Activated gamma-delta T cell treated with anti-CD3 and anti-CD28 coated beads, Interleukin-2, amount 50 U/mL, for 16 hours (primary cell): ENCODE results near the gene BCDIN3D.

Experiments used
- DNase-seq: peaks from one replicate; pipeline ENCODE4 v3.0.0-alpha.2; 2020; ENCODE audit warnings: low read depth

BCDIN3D gene

DNA sequence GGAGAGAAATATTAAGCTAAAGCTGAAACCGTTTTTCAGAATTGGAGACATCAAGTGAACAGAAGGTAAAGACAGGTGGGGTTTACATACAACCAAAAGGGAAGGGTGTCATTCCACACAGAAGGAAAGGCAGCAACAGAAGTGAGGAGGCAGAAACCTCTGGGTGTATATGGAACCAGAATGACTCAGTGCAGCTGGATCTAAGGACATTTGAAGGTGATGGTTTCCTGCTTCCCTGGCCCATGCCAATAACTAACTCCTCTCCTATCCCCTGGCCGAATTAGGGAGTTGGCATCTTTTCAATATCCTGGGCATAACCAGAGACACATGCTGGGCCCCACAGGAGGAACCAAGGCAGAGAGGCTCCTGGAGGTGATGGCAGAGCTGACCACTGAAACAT is 23.1 kb downstream of the BCDIN3D start:
- DNase-seq = no peak

DNA sequence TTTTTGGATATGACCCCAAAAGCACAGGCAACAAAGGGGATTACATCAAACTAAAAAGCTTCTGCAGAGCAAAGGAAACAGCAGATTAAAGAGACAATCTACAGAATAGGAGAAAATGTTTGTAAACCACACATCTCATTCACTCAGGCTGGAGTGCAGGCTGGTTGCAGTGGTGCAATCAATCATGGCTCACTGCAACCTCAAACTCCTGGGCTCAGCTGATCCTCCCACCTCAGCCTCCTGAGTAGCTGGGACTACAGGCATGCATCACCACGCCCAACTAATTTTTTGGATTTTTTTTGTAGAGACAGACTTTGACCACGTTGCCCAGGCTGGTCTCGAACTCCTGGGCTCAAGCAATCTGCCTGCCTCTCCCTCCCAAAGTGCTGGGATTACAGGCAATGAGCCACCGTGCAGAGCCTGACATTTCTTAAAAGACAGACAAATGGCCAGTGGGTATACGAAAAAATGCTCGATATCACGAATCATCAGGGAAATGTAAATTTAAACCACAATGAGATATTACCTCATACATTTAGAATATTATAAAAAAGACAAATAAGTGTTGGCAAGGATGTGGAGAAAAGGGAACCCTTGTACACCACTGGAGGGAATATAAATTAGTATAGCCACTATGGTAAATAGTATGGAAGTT is 24.5 kb downstream of the BCDIN3D start:
- no peak for DNase-seq

DNA sequence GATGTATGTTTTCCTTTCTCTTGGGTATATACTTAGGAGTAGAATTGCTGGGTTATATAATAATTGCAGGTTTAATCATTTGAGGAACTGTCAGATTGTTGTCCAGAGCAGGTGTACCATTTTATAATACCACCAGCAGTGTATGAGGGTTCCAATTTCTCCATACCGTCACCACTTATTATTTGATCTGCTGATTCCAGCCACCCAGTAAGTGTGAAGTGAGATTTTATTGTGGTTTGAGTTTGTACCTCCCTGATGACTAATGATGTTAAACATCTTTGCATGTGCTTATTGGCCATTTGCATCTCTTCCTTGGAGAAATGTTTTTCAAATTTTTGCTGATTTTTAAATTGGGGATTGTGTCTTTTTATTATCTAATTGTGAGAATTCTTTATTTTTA is 29.8 kb downstream of the BCDIN3D start:
- DNase-seq = no peak

DNA sequence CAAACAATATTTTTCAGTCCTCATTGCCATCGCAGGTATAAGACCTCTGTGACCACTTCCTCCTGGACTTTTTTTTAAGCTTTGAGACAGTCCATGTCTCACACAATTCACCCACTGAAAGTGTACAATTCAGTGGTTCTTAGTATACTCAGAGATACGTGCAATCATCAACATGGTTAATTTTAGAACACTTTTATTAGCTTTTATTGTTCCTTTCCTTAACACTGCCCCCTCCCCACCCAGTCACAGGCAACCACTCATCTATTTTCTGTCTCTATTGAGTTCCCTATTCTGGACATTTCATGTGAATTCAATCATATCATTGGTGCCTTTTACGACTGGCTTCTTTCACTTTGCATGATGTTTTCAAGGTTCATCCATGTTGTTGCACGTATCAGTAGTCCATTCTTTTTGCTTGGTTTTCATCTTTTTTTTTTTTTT is 30.9 kb downstream of the BCDIN3D start:
- no peak for DNase-seq

DNA sequence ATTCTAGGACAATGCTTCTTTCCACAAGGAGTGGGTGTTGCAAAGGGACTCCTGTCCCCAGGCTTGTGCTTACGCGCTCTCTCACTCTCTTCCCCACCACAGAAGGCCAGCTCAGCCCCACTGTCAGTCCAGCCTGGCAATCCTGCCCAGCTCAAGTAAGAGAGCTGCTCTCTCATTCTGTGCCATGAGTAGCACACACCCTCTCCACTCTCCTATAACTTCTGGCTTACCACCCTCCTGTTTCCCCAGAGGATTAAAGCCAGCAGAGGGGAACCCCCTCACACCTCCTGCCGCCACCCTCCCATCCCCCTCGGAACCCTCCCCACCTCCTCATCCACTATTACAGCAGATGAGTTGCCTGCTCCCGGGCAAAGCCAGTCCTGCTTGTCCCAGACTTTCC is 31.8 kb downstream of the BCDIN3D start:
- DNase-seq = no peak

DNA sequence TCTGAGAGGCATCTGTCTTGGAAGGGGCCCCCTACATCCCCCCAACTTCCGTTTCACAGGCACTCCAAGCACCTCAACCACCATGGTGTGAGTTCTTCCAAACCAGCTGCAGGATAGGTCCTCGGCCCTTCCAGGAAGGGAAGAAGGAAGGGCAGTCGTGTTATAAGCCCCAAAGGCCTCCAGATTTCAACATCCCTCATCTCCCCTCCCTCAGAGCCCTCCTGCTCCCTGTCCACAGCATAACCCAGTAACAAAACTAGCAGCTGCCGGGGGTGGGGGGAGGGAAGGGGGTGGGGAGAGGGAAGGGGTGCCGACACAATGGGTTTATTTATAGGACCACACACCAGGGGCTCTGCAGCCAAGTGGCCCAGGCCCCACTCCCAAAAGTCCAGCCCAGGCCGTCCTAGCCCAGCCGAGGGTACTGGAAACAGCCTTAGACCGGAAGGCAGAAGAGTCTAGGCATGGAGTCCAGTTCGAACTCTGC is 33.0 kb downstream of the BCDIN3D start:
- DNase-seq = no peak

DNA sequence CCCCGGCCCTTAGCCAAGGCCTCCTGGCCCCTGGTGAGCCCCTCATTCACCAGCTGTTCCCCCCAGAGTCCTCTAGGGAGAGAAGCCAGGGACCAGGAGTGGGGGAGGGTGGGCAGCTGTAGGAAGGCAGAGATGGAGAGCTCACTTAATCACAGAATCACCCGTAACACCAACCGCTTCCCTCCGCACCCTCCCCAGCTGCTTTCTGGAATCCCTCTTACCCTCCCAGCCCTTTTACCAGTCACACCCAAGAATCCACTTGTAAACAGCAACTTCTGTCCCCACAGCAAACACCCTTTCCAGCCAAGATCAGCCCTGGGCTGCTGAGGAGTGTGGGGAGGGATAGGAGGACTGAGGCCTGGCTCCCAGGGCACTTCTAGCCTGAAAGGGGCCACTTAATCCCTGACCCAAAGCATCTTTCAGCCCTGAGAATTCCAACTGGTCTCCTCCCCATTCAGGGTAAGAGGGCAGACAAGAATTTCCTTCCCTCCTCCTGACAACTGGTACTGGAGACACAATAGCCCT is 33.5 kb downstream of the BCDIN3D start:
- DNase-seq = no peak

DNA sequence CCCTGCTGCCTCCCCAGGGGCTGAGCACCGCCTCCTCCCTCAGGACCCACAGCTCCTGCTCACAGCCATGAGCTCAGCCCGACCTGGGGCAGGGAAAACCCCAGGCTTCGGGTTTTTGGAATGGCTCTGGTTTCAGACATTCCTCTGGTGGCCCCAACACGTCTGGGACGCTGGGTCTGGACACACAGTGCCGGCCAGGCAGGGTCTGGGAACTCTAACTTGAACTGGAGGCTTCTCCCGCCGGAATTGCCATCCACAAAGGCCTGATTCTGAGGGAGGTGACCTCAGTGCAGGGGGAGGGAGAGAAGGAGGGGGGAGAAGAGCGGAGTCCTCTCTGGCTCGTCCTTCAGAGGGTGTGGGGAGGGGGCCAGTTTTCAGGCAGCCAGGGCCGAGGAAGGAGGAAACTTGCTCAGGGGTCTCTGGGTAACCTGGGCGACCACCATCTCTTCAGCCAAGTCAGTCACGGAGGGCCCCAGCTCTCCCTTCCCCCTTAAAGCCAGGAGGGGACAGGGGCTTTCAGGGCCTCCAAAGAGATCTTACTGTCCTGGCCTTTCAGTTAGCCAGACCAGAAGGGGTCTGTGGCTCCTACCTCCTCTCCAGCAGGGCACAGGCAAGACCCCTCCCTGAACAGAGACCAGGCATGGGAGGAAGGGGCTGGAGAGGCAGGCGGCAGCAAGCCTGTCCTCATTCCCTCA is 34.1 kb downstream of the BCDIN3D start:
- DNase-seq = no peak

DNA sequence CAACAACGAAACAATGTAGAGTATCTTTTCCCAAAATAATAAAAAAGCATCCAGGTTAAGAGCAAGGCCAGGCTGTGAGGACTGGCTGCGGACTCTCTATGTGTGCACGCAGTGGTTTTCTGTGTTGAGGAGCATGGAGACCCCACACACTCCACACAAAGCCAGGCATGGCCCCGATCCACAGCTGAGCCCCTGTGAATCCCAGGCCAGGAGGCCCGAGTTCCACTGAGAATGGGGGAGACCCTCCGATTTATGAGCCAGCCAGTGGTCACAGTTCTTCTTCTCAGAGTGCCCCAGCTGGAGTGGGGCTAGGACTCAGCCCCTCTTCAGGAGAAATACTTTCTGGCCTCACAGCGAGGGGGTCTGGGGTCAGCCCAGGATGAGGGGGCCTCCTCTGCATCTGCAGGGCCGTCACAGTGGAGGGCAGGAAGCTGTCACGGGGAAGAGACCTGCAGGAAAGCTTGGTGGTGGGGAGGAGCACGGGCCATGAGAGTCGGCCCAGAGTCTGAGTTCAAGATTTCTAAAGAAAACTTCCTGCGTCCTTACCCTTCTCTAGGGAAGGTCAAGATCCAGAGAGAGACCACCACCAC is 34.8 kb downstream of the BCDIN3D start:
- DNase-seq = no peak

DNA sequence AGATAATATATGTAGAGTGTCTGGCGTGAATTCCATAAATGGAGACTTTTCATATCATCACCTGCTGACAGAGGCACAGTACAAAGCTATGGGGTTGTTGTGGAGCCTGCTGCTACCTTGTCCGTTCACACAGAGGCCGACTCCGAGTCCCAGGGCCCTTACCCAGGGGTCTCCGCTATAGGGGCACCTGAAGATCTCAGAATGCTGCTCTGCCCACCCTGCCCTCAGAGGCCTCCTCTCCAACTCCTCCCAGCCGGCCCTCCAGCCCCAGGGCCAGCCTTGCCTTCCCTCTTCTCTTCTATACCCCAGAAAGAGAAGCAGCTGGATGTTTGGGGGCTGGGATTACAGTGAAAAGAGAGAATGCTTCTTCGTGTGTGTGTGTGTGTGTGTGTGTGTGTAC is 36.0 kb downstream of the BCDIN3D start:
- DNase-seq = no peak

DNA sequence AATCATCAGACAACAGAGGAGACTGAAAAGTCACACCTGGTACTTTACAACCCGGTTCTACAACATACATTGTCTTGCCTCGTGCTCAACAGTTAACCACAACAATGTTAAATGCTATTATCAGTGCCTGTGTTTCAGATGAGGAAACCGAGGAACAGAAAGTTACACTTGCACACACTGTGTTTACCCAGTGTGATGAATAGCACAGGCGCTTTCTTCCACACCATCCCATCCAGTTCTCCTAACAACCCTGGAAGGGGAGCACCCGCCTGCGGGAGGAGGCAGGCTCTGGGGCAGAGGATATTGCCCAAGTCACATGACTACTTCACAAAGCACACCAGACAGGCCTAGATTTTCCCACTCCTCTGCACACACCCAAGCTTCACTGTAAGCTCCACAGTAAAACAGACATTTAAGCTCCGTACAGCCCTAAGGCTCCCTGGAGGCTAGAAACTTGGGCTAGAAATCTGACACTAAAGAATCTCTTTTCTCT is 36.5 kb downstream of the BCDIN3D start:
- no peak for DNase-seq

DNA sequence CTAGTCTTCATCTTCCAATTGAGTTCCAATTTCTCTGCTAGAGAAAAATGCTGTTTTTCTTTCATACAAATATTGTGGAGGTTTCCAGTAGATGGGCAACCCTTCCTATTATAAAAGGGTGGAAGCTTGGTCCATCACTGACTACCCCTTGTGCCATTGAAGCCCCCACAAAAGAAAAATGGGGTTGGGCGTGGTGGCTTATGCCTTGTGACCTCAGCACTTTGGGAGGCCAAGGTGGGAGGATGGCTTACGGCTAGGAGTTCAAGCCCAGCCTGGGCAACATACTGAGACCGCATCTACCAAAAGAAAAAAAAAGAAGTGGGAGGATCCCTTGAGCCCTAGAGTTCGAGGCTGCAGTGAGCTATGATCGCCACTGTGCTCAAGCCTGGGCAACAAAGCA is 37.5 kb downstream of the BCDIN3D start:
- DNase-seq = no peak

DNA sequence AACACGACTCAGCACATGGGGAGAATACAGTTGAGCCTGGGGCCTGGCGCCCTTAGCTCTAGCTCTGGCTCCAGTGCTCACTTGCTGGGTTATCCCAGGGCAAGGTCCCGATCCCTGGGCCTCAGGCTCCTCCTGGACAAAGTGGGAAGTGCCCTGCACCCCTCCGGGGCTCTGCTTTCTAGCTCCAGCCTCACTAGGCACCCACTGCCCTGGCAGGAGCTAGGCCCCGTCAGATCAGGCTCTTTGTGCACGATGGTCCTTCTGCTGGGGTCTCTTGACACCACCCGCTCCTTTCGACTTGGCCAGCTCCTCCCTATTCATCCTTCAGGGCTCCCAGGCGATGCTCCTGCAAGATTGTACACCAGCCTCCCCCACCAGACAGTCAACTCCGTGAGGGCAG is 38.1 kb downstream of the BCDIN3D start:
- no peak for DNase-seq

DNA sequence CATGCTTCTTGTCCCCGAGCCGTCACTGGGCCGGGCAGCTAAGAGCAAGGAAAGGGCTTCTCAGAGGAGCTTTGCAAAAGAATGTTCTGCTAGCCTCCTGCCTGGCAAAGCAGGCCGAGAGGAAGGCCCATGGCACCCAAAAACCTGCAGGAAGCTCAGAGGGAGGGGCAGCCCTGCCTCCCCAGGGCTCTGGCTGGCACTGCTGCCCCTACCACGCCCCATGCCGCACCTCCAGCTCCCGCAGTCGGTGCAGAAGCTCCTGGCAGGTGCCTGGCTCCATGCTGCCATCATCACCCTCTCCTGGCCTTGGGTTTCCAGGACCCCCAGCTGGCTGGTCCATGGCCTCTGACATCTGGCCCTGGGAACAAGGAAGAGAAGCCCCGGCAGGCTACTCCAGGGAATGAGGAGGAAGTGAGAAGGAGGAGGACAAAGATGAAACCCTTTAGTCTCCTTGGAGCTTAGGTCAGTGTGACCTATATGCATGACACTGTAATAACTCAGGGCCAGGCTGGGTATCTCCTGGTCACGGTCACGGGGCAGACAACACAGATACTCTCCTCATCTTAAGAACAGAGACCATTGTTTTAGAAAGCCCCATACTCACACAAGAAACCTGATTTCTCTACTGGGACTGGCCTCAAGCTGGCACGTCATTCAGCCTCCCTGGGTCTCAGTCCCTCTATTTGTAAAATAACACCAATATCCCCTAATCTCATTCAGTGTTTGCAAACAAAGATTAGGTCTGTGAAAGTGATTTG is 39.0 kb downstream of the BCDIN3D start:
- no peak for DNase-seq

DNA sequence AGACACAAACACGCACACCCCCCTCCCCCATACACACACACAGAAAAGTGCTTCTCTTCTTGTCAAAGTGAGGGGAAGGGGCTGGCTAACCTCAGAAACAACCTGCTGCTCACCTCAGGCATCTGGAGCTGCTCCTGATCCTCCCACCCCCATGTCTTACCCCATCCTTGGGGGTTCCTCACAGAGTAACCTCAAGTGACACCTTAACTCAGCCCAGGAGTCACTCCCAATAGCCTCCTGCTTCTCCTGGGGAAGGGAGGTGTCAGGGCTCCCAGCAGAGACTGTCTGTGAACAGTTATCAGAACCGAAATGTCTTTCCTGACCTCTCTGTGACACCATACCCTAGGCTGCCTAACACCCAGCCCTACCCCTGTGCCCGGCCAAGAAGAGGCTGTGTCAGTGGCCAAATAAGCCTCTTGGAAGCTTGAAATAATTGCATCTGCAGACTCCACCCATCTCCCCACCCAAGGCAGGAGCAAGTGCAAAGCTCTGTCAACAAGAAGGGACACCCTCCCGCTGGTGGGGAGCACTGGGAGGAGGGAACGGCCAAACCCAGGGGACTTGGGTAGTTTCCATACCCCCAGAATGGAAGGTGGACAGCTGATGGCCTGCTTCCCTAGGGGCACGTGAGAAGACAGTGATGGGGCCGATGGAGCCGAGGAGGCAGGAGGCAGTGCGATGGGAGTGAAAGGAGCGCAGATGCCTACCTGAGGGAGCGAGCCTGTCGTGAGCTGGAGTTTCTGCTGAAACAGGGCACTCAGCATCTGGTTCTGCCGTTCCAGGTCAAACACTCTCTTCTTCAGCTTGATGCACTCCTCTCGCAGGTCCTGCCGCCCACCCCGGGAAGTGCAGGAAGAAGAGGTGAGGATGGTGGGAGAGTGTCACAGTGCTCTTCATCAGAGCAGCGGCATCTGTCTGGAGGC is 41.5 kb downstream of the BCDIN3D start:
- DNase-seq = no peak

DNA sequence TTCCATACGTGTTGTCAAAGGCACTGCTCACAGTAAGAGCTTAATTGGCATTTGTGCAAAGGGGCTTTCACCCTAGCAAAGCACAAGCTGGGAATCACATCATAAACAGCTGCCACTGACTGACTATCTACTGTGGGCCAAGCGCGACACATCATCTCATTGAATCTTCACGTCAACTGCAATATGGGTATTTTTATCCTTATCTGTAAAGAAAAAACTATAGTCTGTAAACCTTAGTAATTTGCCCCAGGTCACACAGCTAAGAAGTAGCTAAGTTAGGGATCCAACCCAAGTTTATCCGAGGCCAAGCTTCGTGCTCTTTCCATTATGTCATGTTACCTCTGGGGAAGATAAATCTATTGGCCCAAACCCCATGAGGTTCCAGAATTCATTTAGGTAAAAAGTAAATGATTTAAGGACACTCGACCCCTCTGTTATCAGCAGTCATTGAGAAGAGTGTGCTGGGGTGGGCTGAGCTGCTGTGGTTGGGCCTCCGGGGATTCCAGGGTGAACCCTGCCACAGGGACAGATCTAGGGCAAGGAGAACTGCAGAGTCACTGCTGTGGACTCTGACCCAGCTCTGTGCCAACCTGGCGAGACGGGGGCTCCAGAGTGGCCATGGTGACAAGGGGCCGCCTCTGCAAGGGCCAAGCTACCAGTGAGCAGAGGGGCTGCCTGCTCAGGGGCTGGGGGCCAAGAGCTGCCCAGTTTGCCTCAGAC is 42.3 kb downstream of the BCDIN3D start:
- no peak for DNase-seq

DNA sequence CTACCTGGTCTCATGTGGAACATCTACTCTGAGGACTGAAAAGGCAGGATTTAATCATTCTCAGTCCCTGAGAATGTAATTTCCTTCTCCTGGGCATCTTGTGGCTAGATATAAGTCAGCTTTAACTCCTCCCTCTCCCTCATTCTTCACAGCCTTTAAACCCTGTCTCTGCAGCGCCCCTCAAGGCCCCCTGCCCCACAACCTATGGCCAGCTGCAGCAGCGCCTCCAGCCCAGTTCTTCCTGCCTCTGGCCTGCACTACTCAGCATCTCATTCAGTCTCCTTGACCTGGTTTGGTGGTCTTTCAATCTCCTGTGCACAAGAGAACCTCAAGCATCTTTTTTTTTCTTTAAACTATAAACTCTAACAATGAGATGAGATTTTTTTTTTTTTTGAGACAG is 44.0 kb downstream of the BCDIN3D start:
- no peak for DNase-seq

DNA sequence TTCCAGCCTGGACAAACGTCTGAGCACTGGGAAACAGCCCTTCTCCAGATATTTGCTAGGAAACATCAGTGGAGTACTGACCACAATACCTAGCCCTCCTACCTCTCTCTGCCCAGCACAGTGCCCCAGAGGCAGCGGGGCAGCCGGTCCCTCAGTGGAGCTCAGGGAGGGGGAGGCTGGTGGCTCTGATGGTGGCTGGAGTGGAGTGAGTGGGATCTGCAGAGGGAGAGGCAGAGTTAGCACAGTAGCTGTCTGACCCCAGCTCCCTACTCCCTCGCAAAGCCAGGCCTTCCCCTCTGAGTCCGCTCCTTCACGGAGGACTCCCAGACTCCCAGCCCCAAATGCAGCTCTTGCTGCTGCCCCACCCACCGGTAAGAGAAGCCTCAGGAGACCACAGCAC is 44.7 kb downstream of the BCDIN3D start:
- no peak for DNase-seq

DNA sequence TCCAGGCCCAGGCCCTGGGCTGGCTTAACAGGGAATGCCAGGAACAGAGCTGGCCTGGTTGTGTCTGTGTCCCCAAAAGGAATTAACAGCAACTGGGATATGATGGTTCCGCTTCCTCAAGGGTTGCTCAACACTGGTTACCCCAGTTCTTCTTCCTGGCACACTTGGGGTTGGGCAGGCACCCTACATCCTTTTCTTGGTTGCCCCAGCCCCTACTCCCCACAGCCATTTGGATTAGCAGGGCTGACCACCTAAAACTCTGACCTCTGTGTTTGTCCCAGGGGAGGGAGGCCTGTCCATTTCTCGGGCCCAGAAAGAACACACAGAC is 45.5 kb downstream of the BCDIN3D start:
- no peak for DNase-seq

DNA sequence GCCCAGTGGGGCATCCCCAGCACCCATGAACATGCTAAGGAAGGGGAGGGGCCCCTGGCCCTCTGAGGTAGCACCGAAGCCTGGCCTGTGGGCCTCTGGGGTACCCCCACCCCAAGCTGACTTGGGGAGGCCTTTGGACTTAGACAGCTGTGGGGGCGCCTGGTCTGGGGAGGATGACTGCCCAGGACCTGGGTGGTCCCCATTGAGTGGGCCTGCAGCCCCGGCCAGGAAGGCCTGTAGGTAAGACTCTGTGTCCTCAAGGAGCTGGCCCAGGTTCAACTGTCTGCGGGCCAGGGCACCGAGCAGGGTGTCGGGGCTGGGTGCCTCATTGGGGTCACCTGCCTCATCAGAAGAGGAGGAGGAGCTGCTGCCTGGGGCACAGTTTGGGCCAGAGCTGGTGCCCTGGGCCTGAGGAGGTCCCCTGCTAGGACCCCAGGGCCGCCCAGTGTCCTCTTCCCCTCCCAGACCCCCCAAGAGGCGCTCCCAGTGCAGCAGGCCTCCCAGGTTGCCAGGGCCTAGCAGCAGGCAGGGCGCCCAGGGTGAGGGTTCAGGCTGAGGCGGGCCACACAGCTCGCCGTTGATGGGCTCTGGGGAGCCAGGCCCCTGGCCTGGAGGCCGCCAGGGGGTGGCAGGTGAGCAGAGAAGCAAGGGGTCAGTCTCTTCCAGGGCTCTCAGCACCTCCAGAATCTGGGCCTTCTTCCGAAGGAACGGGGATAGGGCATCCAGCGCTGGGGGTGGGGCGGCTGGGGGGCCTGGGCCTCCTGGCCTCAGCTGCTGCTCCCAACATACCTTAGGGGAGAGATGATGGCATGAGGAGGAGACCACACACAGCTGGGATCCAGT is 46.1 kb downstream of the BCDIN3D start:
- no peak for DNase-seq
